Stimulated activated naive CD4-positive, alpha-beta T cell treated with Interleukin-2 at 50 U/mL for 16 hours (primary cell): ENCODE data around the gene EPB41L1.

Experiments used
- DNase-seq: peaks from one replicate; lab custom pipeline; 2025; lab: John Stamatoyannopoulos, UW

The EPB41L1 gene

GRCh38 chr20:36155629-36155971 is 1.1 kb downstream of the EPB41L1 start:
- no peak for DNase-seq

GRCh38 chr20:36155991-36156390 is 1.5 kb downstream of the EPB41L1 start:
- no peak for DNase-seq

GRCh38 chr20:36157610-36158009 is 3.1 kb downstream of the EPB41L1 start:
- no peak for DNase-seq

- DNase-seq: no peak
These were observed 3.7 kb downstream of the EPB41L1 start for GRCh38 chr20:36158160-36158741.

GRCh38 chr20:36159833-36160232 is 5.3 kb downstream of the EPB41L1 start:
- DNase-seq: no peak

- DNase-seq: no peak
These were observed 7.9 kb downstream of the EPB41L1 start for GRCh38 chr20:36162272-36162966.

GRCh38 chr20:36167902-36168503 is 13.5 kb downstream of the EPB41L1 start:
- no peak for DNase-seq

GRCh38 chr20:36170542-36171215 is 16.1 kb downstream of the EPB41L1 start:
- DNase-seq: no peak

- no peak for DNase-seq
These were observed 19.0 kb downstream of the EPB41L1 start for GRCh38 chr20:36173451-36173933.

- DNase-seq: no peak
These were observed 20.5 kb downstream of the EPB41L1 start for GRCh38 chr20:36175016-36175415.

- no peak for DNase-seq
These were observed 21.0 kb downstream of the EPB41L1 start for GRCh38 chr20:36175475-36175995.

GRCh38 chr20:36177716-36178115 is 23.2 kb downstream of the EPB41L1 start:
- DNase-seq: no peak

- DNase-seq: no peak
These were observed 24.8 kb downstream of the EPB41L1 start for GRCh38 chr20:36179170-36179945.

GRCh38 chr20:36180323-36180722 is 25.8 kb downstream of the EPB41L1 start:
- DNase-seq: no peak

GRCh38 chr20:36181934-36182603 is 27.5 kb downstream of the EPB41L1 start:
- DNase-seq: no peak

- no peak for DNase-seq
These were observed 28.1 kb downstream of the EPB41L1 start for GRCh38 chr20:36182604-36183154.

- no peak for DNase-seq
These were observed 28.8 kb downstream of the EPB41L1 start for GRCh38 chr20:36183155-36183944.

GRCh38 chr20:36184816-36185776 is 30.6 kb downstream of the EPB41L1 start:
- DNase-seq: no peak
